GM12891 (cell line): Measurements from ENCODE around the gene CBLL1.

Experiments used
- POLR2A ChIP-seq: IDR thresholded peaks from 2 replicates; pipeline ENCODE4 v1.6.1; 2011; ENCODE audit warnings: low read depth, low read length, control low read depth
- POLR2AphosphoS5 ChIP-seq: IDR thresholded peaks from 2 replicates; pipeline ENCODE4 v1.6.1; 2011; ENCODE audit warnings: low read depth, low read length, control low read depth

DNA sequence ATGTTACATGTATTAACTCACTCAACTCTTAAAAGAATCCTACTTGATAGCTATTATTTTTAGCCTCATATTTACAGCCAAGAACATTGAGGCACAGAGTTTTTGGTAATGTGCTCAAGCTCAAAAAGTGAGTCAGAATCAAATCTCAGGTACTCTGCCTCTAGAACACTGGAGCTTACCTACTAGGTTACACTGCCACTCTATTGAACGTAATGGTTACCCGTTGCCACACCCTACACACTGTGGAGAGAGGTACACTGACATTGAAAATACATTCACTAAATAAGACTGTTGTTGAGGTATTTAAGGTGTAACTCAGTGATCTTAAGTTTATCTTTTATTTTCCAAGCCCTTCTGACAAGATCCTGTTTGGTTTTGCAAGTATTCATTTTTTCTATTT, 41.2 kb downstream of the CBLL1 start:
- no peak for TF ChIP-seq POLR2A
- no peak for TF ChIP-seq POLR2AphosphoS5
